IMR-90 (cell line): ENCODE measurements around the gene EFHC1. TPM values are rescaled to one million over a fixed set of nuclear protein-coding genes. Genes with fewer than 3 reads are reported as not detected.

Experiments used
- ATAC-seq: fragments of 200-7000 bp; cut with Tn5 transposase; 2 replicates; pipeline ENCODE4 v1.9.1; 2020; ENCODE audit warnings: low read depth, mild to moderate bottlenecking, moderate library complexity
- BruUV-seq: library from RNA; stranded (reverse); fragments of 400-500 nt; replicated peaks from 2 replicates; lab custom pipeline; 2021; lab: Mats Ljungman, UMichigan
- CTCF ChIA-PET: fragments of 300-600 bp; formaldehyde crosslinking; extraction: SDS; loops from one replicate; lab custom pipeline; 2021; ENCODE audit warnings: antibody characterized with exemption; lab: Yijun Ruan, JAX
- POLR2A ChIA-PET: fragments of 300-600 bp; sonication (Branson Sonifier 250); formaldehyde crosslinking; loops from one replicate; lab custom pipeline; 2022; ENCODE audit warnings: antibody characterized with exemption; ENCODE audit not compliant: unreplicated experiment; lab: Charles Lee
- DNase-seq: peaks from one replicate; pipeline ENCODE4 v3.0.0; 2013
- H2AFZ ChIP-seq: replicated peaks from 2 replicates; pipeline ENCODE3; 2013; ENCODE audit warnings: low read length, mild to moderate bottlenecking; ENCODE audit not compliant: poor library complexity
- H2AK5ac ChIP-seq: 2 replicates; pipeline ENCODE4 v1.6.1; 2013; ENCODE audit warnings: low read depth, low read length, inconsistent platforms
- H2AK9ac ChIP-seq: replicated peaks from 2 replicates; pipeline ENCODE3; 2013; ENCODE audit warnings: mild to moderate bottlenecking, low read depth, low read length, moderate library complexity; ENCODE audit not compliant: poor library complexity
- H2BK120ac ChIP-seq: 2 replicates; pipeline ENCODE4 v1.6.1; 2013; ENCODE audit warnings: low read depth, low read length, inconsistent platforms
- H2BK15ac ChIP-seq: 3 replicates; pipeline ENCODE4 v1.6.1; 2013; ENCODE audit warnings: low read depth, low read length, inconsistent platforms
- H2BK20ac ChIP-seq: 2 replicates; pipeline ENCODE4 v1.6.1; 2013; ENCODE audit warnings: low read depth, mild to moderate bottlenecking, inconsistent platforms, low read length, moderate library complexity
- H2BK5ac ChIP-seq: 2 replicates; pipeline ENCODE4 v1.6.1; 2013; ENCODE audit warnings: mild to moderate bottlenecking, low read depth, low read length, inconsistent platforms; ENCODE audit not compliant: poor library complexity, severe bottlenecking
- H3K14ac ChIP-seq: replicated peaks from 2 replicates; pipeline ENCODE4 v1.6.1; 2013; ENCODE audit warnings: low read depth, low read length, inconsistent platforms
- H3K18ac ChIP-seq: 2 replicates; pipeline ENCODE4 v1.6.1; 2013; ENCODE audit warnings: low read depth, low read length, control low read depth
- H3K23ac ChIP-seq: 2 replicates; pipeline ENCODE4 v1.6.1; 2013; ENCODE audit warnings: low read depth, low read length, inconsistent platforms
- H3K27ac ChIP-seq: 2 replicates; pipeline ENCODE4 v1.5.1; 2013; ENCODE audit warnings: mild to moderate bottlenecking, control low read depth, low read length; ENCODE audit not compliant: insufficient read depth
- H3K27me3 ChIP-seq: 2 replicates; pipeline ENCODE4 v1.6.1; 2013; ENCODE audit warnings: low read length; ENCODE audit not compliant: control insufficient read depth, insufficient read depth
- H3K36me3 ChIP-seq: 2 replicates; pipeline ENCODE4 v1.6.1; 2013; ENCODE audit warnings: low read length, mixed read lengths; ENCODE audit not compliant: control insufficient read depth, insufficient read depth
- H3K4ac ChIP-seq: 2 replicates; pipeline ENCODE4 v1.6.1; 2013; ENCODE audit warnings: low read depth, low read length, inconsistent platforms
- H3K4me1 ChIP-seq: 2 replicates; pipeline ENCODE4 v1.6.1; 2013; ENCODE audit warnings: low read length, mixed read lengths; ENCODE audit not compliant: control insufficient read depth, insufficient read depth
- H3K4me2 ChIP-seq: 2 replicates; pipeline ENCODE4 v1.6.1; 2013; ENCODE audit warnings: low read depth, mild to moderate bottlenecking, control low read depth, low read length, moderate library complexity
- H3K4me3 ChIP-seq: 2 replicates; pipeline ENCODE4 v1.5.1; 2013; ENCODE audit warnings: low read depth, mild to moderate bottlenecking, control low read depth, low read length, moderate library complexity; ENCODE audit not compliant: insufficient read depth
- H3K56ac ChIP-seq: 2 replicates; pipeline ENCODE4 v1.6.1; 2013; ENCODE audit warnings: low read length, inconsistent platforms; ENCODE audit not compliant: insufficient read depth; ENCODE audit errors: extremely low read depth
- H3K79me1 ChIP-seq, 2 experiments: 2 replicates each; pipeline ENCODE4 v1.6.1; 2013; ENCODE audit warnings: low read length in 2 of 2, inconsistent platforms in 1 of 2, low read depth in 1 of 2
- H3K9ac ChIP-seq: 2 replicates; pipeline ENCODE4 v1.6.1; 2013; ENCODE audit warnings: low read depth, low read length, control low read depth
- H3K9me1 ChIP-seq: 2 replicates; pipeline ENCODE4 v1.6.1; 2013; ENCODE audit warnings: low read length, inconsistent platforms; ENCODE audit not compliant: insufficient read depth
- H3K9me3 ChIP-seq: 2 replicates; pipeline ENCODE4 v1.6.1; 2013; ENCODE audit warnings: low read length; ENCODE audit not compliant: control insufficient read depth, insufficient read depth
- H4K20me1 ChIP-seq: 2 replicates; pipeline ENCODE4 v1.6.1; 2013; ENCODE audit warnings: low read length, inconsistent platforms; ENCODE audit not compliant: insufficient read depth
- H4K5ac ChIP-seq: 2 replicates; pipeline ENCODE4 v1.6.1; 2013; ENCODE audit warnings: mild to moderate bottlenecking, low read depth, low read length, control low read depth
- H4K8ac ChIP-seq, 2 experiments: 2 replicates each; pipeline ENCODE4 v1.6.1; 2013; ENCODE audit warnings: low read depth in 2 of 2, low read length in 2 of 2, control low read depth in 1 of 2, inconsistent platforms in 1 of 2
- H4K91ac ChIP-seq: 2 replicates; pipeline ENCODE4 v1.6.1; 2013; ENCODE audit warnings: low read depth, low read length, inconsistent platforms; ENCODE audit not compliant: insufficient read depth
- BHLHE40 ChIP-seq: fragments of 150-350 bp; IDR thresholded peaks from 2 replicates; pipeline ENCODE4 v1.6.1; 2016; ENCODE audit warnings: mild to moderate bottlenecking, low read depth, low read length
- CEBPB ChIP-seq: IDR thresholded peaks from 2 replicates; pipeline ENCODE4 v1.6.1; 2012; ENCODE audit warnings: low read depth, low read length, improper control_type of control experiment
- CHD1 ChIP-seq: IDR thresholded peaks from 2 replicates; pipeline ENCODE4 v1.6.1; 2012; ENCODE audit warnings: low read depth, low read length, improper control_type of control experiment
- FOS ChIP-seq: fragments of 150-350 bp; IDR thresholded peaks from 2 replicates; pipeline ENCODE4 v1.6.1; 2016; ENCODE audit warnings: low read depth, low read length
- MAZ ChIP-seq: IDR thresholded peaks from 2 replicates; pipeline ENCODE4 v1.6.1; 2012; ENCODE audit warnings: low read depth, mild to moderate bottlenecking, low read length, improper control_type of control experiment, moderate library complexity, borderline replicate concordance
- NFE2L2 ChIP-seq: fragments of 150-350 bp; IDR thresholded peaks from 2 replicates; pipeline ENCODE4 v1.6.1; 2016; ENCODE audit warnings: low read depth, mild to moderate bottlenecking, low read length
- POLR2A ChIP-seq: IDR thresholded peaks from 2 replicates; pipeline ENCODE4 v1.6.1; 2012; ENCODE audit warnings: mild to moderate bottlenecking, low read depth, low read length
- RFX5 ChIP-seq: IDR thresholded peaks from 2 replicates; pipeline ENCODE4 v1.8.0; 2012; ENCODE audit warnings: low read depth, mild to moderate bottlenecking, low read length, moderate library complexity
- USF2 ChIP-seq: fragments of 150-350 bp; IDR thresholded peaks from 2 replicates; pipeline ENCODE4 v1.6.1; 2017; ENCODE audit warnings: mild to moderate bottlenecking, antibody characterized with exemption, low read length, low read depth
- WGBS, 2 experiments: methylation state at CpG; one replicate each; pipeline versions ENCODE4 v1.1.5 to v1.1.7; 2013; ENCODE audit warnings: missing lambda C conversion rate in 2 of 2; ENCODE audit not compliant: insufficient read length in 1 of 2; ENCODE audit errors: extremely low coverage in 2 of 2; 5-methylcytosine and 5-hydroxymethylcytosine counted together
- dilution Hi-C: fragments of 300-500 bp; cut with HindIII; formaldehyde crosslinking; loops from one replicate; pipeline ENCODE4 v1.14.3; 2018; ENCODE audit warnings: low sequenced_read_pairs; ENCODE audit not compliant: unreplicated experiment
- in situ Hi-C: fragments of 300-500 bp; cut with MboI; formaldehyde crosslinking; loops from 3 replicates; pipeline ENCODE4 v1.14.3; 2019; ENCODE audit warnings: low sequenced_read_pairs, inconsistent platforms, mixed read lengths
- intact Hi-C: fragments of 100-400 bp; cut with micrococcal nuclease; formaldehyde crosslinking; loops from 2 replicates; pipeline ENCODE4 v1.10.0; 2022
- polyA plus RNA-seq, 3 experiments: library from polyadenylated mRNA; depleted of rRNA; stranded (reverse); fragments of >200 nt; gene quantifications; 2 replicates each; pipeline ENCODE4 v1.2.3, GENCODE V29; 2012; ENCODE audit warnings: low replicate concordance in 1 of 3
- total RNA-seq: library from RNA; depleted of rRNA; stranded (reverse); fragments of >200 nt; gene quantifications from 2 replicates; pipeline ENCODE4 v1.2.3, GENCODE V29; 2012
- TF ChIP-seq, protein P1 (sequence below): fragments of 150-350 bp; IDR thresholded peaks from 2 replicates; pipeline ENCODE4 v1.6.1; 2016; ENCODE audit warnings: low read depth, mild to moderate bottlenecking, low read length, moderate library complexity, borderline replicate concordance

The EFHC1 gene
- total and polyA plus RNA-seq, 2 of the 4 experiments (the other 2 are of a cell fraction), result 14.0 to 23.0 TPM

- ChIA-PET CTCF (no interaction called here), POLR2A (no interaction called here)
- in situ Hi-C loops, result no loop called here
- Histone ChIP-seq H3K4ac (no peak overlapping the region), H3K14ac (no peak overlapping the region), H3K79me1 (peaks cover 7 to 26% of the 10 kb centered on the region in 2 experiments; a peak in 3 of 4 replicates), H2BK20ac (no peak overlapping the region), H2AK5ac (no peak overlapping the region), H4K8ac (no peak overlapping the region), H2BK5ac (no peak overlapping the region), H3K9me1 (peaks cover 15% of the 10 kb centered on the region), H3K36me3 (peaks cover 7% of the 10 kb centered on the region), H4K91ac (no peak overlapping the region), H3K23ac (no peak overlapping the region), H2AFZ (no peak overlapping the region), H3K9me3 (0 out of 2 replicates have a peak, but pooled peaks cover 2% of the 10 kb centered on the region), H3K27ac (no peak overlapping the region), H3K27me3 (no peaks in the 10 kb centered on the region), H3K18ac (no peak overlapping the region), H2BK120ac (no peak overlapping the region), H3K56ac (no peak overlapping the region), H3K4me3 (no peak overlapping the region), H2BK15ac (no peak overlapping the region), H3K4me2 (no peak overlapping the region), H4K20me1 (no peaks in the 10 kb centered on the region), H3K4me1 (peaks cover 8% of the 10 kb centered on the region), H2AK9ac (no peak overlapping the region), H4K5ac (no peak overlapping the region), H3K9ac (no peak overlapping the region)
- intact Hi-C loops, result loop anchor here (5.0 to 10.0 kb wide), 2 partner anchors 72 to 1300 kb away; partner anchors contain the start of gene EFHC1
- BruUV-seq, result no TSS peak
- dilution Hi-C loops, result no loop called here
- ATAC-seq (no peak; the same call in 1 of the 2 replicates), DNase-seq (no peak)
- TF ChIP-seq, protein P1, sequence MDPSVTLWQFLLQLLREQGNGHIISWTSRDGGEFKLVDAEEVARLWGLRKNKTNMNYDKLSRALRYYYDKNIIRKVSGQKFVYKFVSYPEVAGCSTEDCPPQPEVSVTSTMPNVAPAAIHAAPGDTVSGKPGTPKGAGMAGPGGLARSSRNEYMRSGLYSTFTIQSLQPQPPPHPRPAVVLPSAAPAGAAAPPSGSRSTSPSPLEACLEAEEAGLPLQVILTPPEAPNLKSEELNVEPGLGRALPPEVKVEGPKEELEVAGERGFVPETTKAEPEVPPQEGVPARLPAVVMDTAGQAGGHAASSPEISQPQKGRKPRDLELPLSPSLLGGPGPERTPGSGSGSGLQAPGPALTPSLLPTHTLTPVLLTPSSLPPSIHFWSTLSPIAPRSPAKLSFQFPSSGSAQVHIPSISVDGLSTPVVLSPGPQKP, result no peak
- TF ChIP-seq NFE2L2, result no peak
- no peak for TF ChIP-seq CHD1
- no peak for TF ChIP-seq POLR2A
- TF ChIP-seq USF2, result no peak
- no peak for TF ChIP-seq CEBPB
- TF ChIP-seq FOS, result no peak
- no peak for TF ChIP-seq BHLHE40
- TF ChIP-seq MAZ, result no peak
- no peak for TF ChIP-seq RFX5
- no CpG with 5 or more reads among the region's 7 CpGs for WGBS, 2 experiments
Measured at GRCh38 chr6:52494298-52495072, 74.3 kb downstream of the EFHC1 start.
